B cell (primary cell): ENCODE data around the gene ARHGAP40. TPM values are rescaled to one million over a fixed set of nuclear protein-coding genes. Genes with fewer than 3 reads are reported as not detected.

Experiments used
- ATAC-seq: fragments of 200-7000 bp; cut with Tn5 transposase; one replicate; pipeline ENCODE4 v1.10.0; 2021; ENCODE audit warnings: low read depth, mild to moderate bottlenecking, moderate number of reproducible peaks, moderate library complexity
- CTCF ChIA-PET: fragments of 350-600 bp; sonication (Branson Sonifier 250); formaldehyde crosslinking; loops from one replicate; lab custom pipeline; 2021; ENCODE audit warnings: antibody characterized with exemption, inconsistent platforms; lab: Charles Lee
- POLR2A ChIA-PET: fragments of 350-600 bp; sonication (Branson Sonifier 250); formaldehyde crosslinking; loops from one replicate; lab custom pipeline; 2021; ENCODE audit warnings: antibody characterized with exemption; lab: Charles Lee
- DNase-seq: peaks from one replicate; pipeline ENCODE4 v3.0.0; 2013
- H2AFZ ChIP-seq: 2 replicates; pipeline ENCODE4 v1.6.1; 2012; ENCODE audit warnings: mild to moderate bottlenecking, low read depth, low read length; ENCODE audit not compliant: insufficient read depth, poor library complexity, severe bottlenecking
- H3K27ac ChIP-seq, 2 donors: 1 replicate in 1 of 2; 2 replicates in 1 of 2; pipeline ENCODE4 v1.5.1; 2012 to 2013; ENCODE audit warnings: low read length in 2 of 2, mild to moderate bottlenecking in 2 of 2, moderate library complexity in 1 of 2
- H3K27me3 ChIP-seq, 4 experiments: fragments of 200-600 bp in 1 of 4; sonication (generic) in 1 of 4; replicated peaks in 1 of 4; 1 replicate in 2 of 4; 2 replicates in 2 of 4; pipeline versions ENCODE4 v1.6.1 to v1.7.0; 2013 to 2016; ENCODE audit warnings: low read length in 3 of 4, mild to moderate bottlenecking in 2 of 4, mixed read lengths in 1 of 4, moderate library complexity in 1 of 4; ENCODE audit not compliant: insufficient read depth in 4 of 4, control insufficient read depth in 3 of 4; ENCODE audit errors: control extremely low read depth in 1 of 4
- H3K36me3 ChIP-seq, 2 experiments: replicated peaks in 1 of 2; 1 replicate in 1 of 2; 2 replicates in 1 of 2; pipeline versions ENCODE4 v1.6.1 to v1.7.1; 2013; ENCODE audit warnings: low read length in 1 of 2; ENCODE audit not compliant: insufficient read depth in 2 of 2, control insufficient read depth in 1 of 2; ENCODE audit errors: control extremely low read depth in 1 of 2, extremely low read depth in 1 of 2
- H3K4me1 ChIP-seq, 2 donors: fragments of 200-600 bp in 1 of 2; sonication (generic) in 1 of 2; 1 replicate in 1 of 2; 2 replicates in 1 of 2; pipeline versions ENCODE4 v1.5.1 to v1.6.1; 2013 to 2017; ENCODE audit warnings: low read length in 2 of 2; ENCODE audit not compliant: control insufficient read depth in 2 of 2, insufficient read depth in 2 of 2
- H3K4me2 ChIP-seq: replicated peaks from 2 replicates; pipeline ENCODE3; 2012; ENCODE audit warnings: mild to moderate bottlenecking, low read depth, low read length; ENCODE audit not compliant: poor library complexity, severe bottlenecking
- H3K4me3 ChIP-seq, 5 experiments: fragments of 200-600 bp in 1 of 5; sonication (generic) in 1 of 5; 1 replicate in 3 of 5; 2 replicates in 2 of 5; pipeline versions ENCODE4 v1.5.1 to v1.7.0; 2011 to 2016; ENCODE audit warnings: low read length in 4 of 5, mild to moderate bottlenecking in 4 of 5, low read depth in 2 of 5, control low read depth in 1 of 5, moderate library complexity in 1 of 5; ENCODE audit not compliant: insufficient read depth in 1 of 5; ENCODE audit errors: control extremely low read depth in 1 of 5, extremely low read depth in 1 of 5
- H3K79me2 ChIP-seq: fragments of 200-600 bp; sonication (generic); one replicate; pipeline ENCODE4 v1.6.0; 2016; ENCODE audit warnings: low read length; ENCODE audit not compliant: control insufficient read depth, insufficient read depth
- H3K9ac ChIP-seq: fragments of 200-600 bp; sonication (generic); 2 replicates; pipeline ENCODE4 v1.6.1; 2017; ENCODE audit warnings: mild to moderate bottlenecking, low read length, moderate library complexity
- H3K9me3 ChIP-seq, 3 donors: one replicate each; pipeline versions ENCODE4 v1.6.1 to v1.7.1; 2013; ENCODE audit warnings: low read length in 2 of 3; ENCODE audit not compliant: control insufficient read depth in 2 of 3, insufficient read depth in 1 of 3; ENCODE audit errors: control extremely low read depth in 1 of 3
- H4K20me1 ChIP-seq: 2 replicates; pipeline ENCODE4 v1.6.0; 2012; ENCODE audit warnings: mild to moderate bottlenecking, low read length; ENCODE audit not compliant: insufficient read depth, control insufficient read depth, poor library complexity, severe bottlenecking
- H3K27ac Mint-ChIP-seq: one replicate; pipeline ENCODE4 v1.8.0; 2021; ENCODE audit warnings: mixed read lengths
- H3K27me3 Mint-ChIP-seq: one replicate; pipeline ENCODE4 v1.8.0; 2021; ENCODE audit warnings: mixed read lengths
- H3K4me1 Mint-ChIP-seq: one replicate; pipeline ENCODE4 v1.8.0; 2021; ENCODE audit warnings: mixed read lengths
- H3K4me3 Mint-ChIP-seq: one replicate; pipeline ENCODE4 v1.8.0; 2021; ENCODE audit warnings: mixed read lengths
- H3K9me3 Mint-ChIP-seq: one replicate; pipeline ENCODE4 v1.8.0; 2022; ENCODE audit warnings: mixed read lengths; ENCODE audit not compliant: insufficient read depth
- CTCF ChIP-seq: fragments of 200-600 bp; IDR thresholded peaks from one replicate; pipeline ENCODE4 v1.8.0; 2022; ENCODE audit warnings: antibody characterized with exemption, mild to moderate bottlenecking
- EZH2 ChIP-seq: IDR thresholded peaks from 2 replicates; pipeline ENCODE4 v1.6.1; 2012; ENCODE audit warnings: borderline replicate concordance, low read depth, mild to moderate bottlenecking, moderate library complexity, low read length; ENCODE audit not compliant: insufficient read depth, poor library complexity, severe bottlenecking
- WGBS: methylation state at CpG from one replicate; pipeline ENCODE4 v1.1.5; 2013; ENCODE audit warnings: missing lambda C conversion rate; ENCODE audit not compliant: insufficient coverage; 5-methylcytosine and 5-hydroxymethylcytosine counted together
- intact Hi-C: fragments of 100-400 bp; cut with micrococcal nuclease; formaldehyde crosslinking; loops from one replicate; pipeline ENCODE4 v1.10.0; 2022
- polyA plus RNA-seq: library from polyadenylated mRNA; depleted of rRNA; stranded (reverse); fragments of >200 nt; gene quantifications from 2 replicates; pipeline ENCODE4 v1.2.3, GENCODE V29; 2012
- total RNA-seq, 2 donors: library from RNA; stranded (reverse); fragments of 120-200 nt in 1 of 2; gene quantifications; 1 replicate in 1 of 2; 2 replicates in 1 of 2; pipeline versions ENCODE4 v1.2.3 to v1.2.4, GENCODE V29; 2013 to 2022

Gene ARHGAP40
- total and polyA plus RNA-seq, 2 donors (not counting 1 experiment from before 2014, with no cell fraction given) = not detected

- H3K9me3 ChIP-seq = no peaks in the 10 kb centered on the region
- H2AFZ ChIP-seq = no peak overlapping the region
- ChIA-PET POLR2A (no interaction called here), CTCF (no interaction called here)
- Mint-ChIP-seq H3K27ac (no peak overlapping the region), H3K4me1 (no peaks in the 10 kb centered on the region), H3K9me3 (no peaks in the 10 kb centered on the region), H3K4me3 (no peak overlapping the region), H3K27me3 (peaks cover 13% of the 10 kb centered on the region)
- intact Hi-C loops = no loop called here
- no peak overlapping the region for H3K4me2 ChIP-seq
- H3K27me3 ChIP-seq = peaks cover 0 to 11% (median 1%) of the 10 kb centered on the region in 4 experiments
- H3K27ac ChIP-seq = no peak overlapping the region
- no peaks in the 10 kb centered on the region for H3K36me3 ChIP-seq
- no peak for DNase-seq
- no peak for ATAC-seq
- no peak overlapping the region for H3K9ac ChIP-seq
- no peak overlapping the region for H3K4me3 ChIP-seq
- H3K4me1 ChIP-seq = no peaks in the 10 kb centered on the region
- no peaks in the 10 kb centered on the region for H3K79me2 ChIP-seq
- 86% methylated on average over 9 of the region's 10 CpGs for WGBS
- no peaks in the 10 kb centered on the region for H4K20me1 ChIP-seq
- TF ChIP-seq CTCF (no peak), EZH2 (no peak)
These were observed 16.0 kb upstream of the ARHGAP40 start for GRCh38 chr20:38585404-38586180.

GRCh38 chr20:38586181-38586525 is 15.5 kb upstream of the ARHGAP40 start:
- Mint-ChIP-seq H3K9me3 (no peaks in the 10 kb centered on the region), H3K27ac (no peak overlapping the region), H3K4me3 (no peak overlapping the region), H3K4me1 (no peaks in the 10 kb centered on the region), H3K27me3 (peaks cover 13% of the 10 kb centered on the region)
- H3K9me3 ChIP-seq = no peaks in the 10 kb centered on the region
- ATAC-seq (no peak), DNase-seq (no peak)
- intact Hi-C loops = no loop called here
- ChIA-PET POLR2A (no interaction called here), CTCF (no interaction called here)
- H3K27me3 ChIP-seq = peaks cover 0 to 11% (median 1%) of the 10 kb centered on the region in 4 experiments
- H3K4me2 ChIP-seq = no peak overlapping the region
- no peaks in the 10 kb centered on the region for H3K36me3 ChIP-seq
- H3K4me3 ChIP-seq = no peak overlapping the region
- no peaks in the 10 kb centered on the region for H4K20me1 ChIP-seq
- WGBS = 89% methylated on average over 3 of the region's 3 CpGs
- H3K27ac ChIP-seq = no peak overlapping the region
- TF ChIP-seq CTCF (no peak), EZH2 (no peak)
- H3K9ac ChIP-seq = no peak overlapping the region
- no peak overlapping the region for H2AFZ ChIP-seq
- H3K79me2 ChIP-seq = no peaks in the 10 kb centered on the region
- no peaks in the 10 kb centered on the region for H3K4me1 ChIP-seq
